ENCODE data around the gene HDGFL3.

DNA sequence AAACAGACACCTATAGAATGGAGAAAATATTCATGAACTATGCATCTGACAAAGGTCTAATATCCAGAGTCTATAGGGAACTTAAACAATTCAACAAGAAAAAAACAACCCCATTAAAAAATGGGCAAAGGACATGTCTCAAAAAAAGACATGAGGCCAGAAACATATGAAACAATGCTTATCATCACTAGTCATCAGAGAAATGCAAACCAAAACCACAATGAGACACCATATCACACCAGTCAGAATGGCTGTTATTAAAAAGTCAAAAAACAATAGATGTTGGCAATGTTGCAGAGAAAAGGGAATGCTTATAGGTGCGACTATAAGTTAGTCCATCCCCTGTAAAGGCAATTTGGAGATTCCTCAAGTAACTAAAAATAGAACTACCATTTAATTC, 11.4 kb upstream of the HDGFL3 start:
- no peak for TF ChIP-seq EZH2 (IDR thresholded peaks at IDR 0.05; ENCODE audit: low read length, missing control alignments)
- TF ChIP-seq, protein P1, sequence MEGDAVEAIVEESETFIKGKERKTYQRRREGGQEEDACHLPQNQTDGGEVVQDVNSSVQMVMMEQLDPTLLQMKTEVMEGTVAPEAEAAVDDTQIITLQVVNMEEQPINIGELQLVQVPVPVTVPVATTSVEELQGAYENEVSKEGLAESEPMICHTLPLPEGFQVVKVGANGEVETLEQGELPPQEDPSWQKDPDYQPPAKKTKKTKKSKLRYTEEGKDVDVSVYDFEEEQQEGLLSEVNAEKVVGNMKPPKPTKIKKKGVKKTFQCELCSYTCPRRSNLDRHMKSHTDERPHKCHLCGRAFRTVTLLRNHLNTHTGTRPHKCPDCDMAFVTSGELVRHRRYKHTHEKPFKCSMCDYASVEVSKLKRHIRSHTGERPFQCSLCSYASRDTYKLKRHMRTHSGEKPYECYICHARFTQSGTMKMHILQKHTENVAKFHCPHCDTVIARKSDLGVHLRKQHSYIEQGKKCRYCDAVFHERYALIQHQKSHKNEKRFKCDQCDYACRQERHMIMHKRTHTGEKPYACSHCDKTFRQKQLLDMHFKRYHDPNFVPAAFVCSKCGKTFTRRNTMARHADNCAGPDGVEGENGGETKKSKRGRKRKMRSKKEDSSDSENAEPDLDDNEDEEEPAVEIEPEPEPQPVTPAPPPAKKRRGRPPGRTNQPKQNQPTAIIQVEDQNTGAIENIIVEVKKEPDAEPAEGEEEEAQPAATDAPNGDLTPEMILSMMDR (conservative IDR thresholded peaks at IDR 0.05 in 1 of 2, IDR thresholded peaks at IDR 0.05 in 1 of 2; ENCODE audit: low read depth in 1 of 2, low read length in 2 of 2) = no peak

Data from fibroblast of lung (primary cell).